Measurements from ENCODE around the gene CHPF. TPM values are rescaled to one million over a fixed set of nuclear protein-coding genes. Genes with fewer than 3 reads are reported as not detected.

The CHPF gene
- total and polyA plus RNA-seq, 2 donors (not counting 3 experiments of a cell fraction or from before 2014, with no cell fraction given) = 0.24 to 0.32 TPM

- BruUV-seq (replicated peaks) = no TSS peak
Observed at GRCh38 chr2:219507581-219508443, 35.8 kb downstream of the CHPF start.

More at GRCh38 chr2:219507581-219508443, 35.8 kb downstream of the CHPF start:
- no peak for FAIRE-seq
- POLR2A ChIA-PET = interaction anchor here (1.8 kb wide), 1 partner anchor 9 kb away, joined by 9 read pairs; the partner anchor contains the start of gene GMPPA
- H3K9me3 ChIP-seq (replicated peaks; ENCODE audit: control insufficient read depth, insufficient read depth, low read length) = no peaks in the 10 kb centered on the region
- dilution Hi-C loops (cut with MboI; ENCODE audit: extremely low pct_ligation_motif_present, low sequenced_read_pairs) (no loop called here), intact Hi-C loops (cut with micrococcal nuclease) (loop anchor here (2.0 kb wide), 1 partner anchor 13 kb away; no protein-coding TSS in a partner anchor)
- H3K36me3 ChIP-seq (ENCODE audit: control insufficient read depth in 2 of 2, extremely low read depth in 1 of 2, insufficient read depth in 2 of 2, low read length in 2 of 2) = peaks cover 0 to 26% of the 10 kb centered on the region in 2 experiments
- no peaks in the 10 kb centered on the region for H3K4me1 ChIP-seq (ENCODE audit: control insufficient read depth, extremely low read depth, insufficient read depth, low read length)
- no peak for TF ChIP-seq EZH2 (IDR thresholded peaks at IDR 0.05; ENCODE audit: borderline replicate concordance, low read depth, low read length, severe bottlenecking)
- no peak for TF ChIP-seq POLR2AphosphoS5 (IDR thresholded peaks at IDR 0.05; ENCODE audit: insufficient read depth, low read depth, low read length)
- TF ChIP-seq JUN (IDR thresholded peaks at IDR 0.05; ENCODE audit: borderline replicate concordance, insufficient read depth, insufficient read length, low read depth) = no peak
- TF ChIP-seq CTCF (IDR thresholded peaks at IDR 0.05; ENCODE audit: extremely low read depth in 1 of 2, insufficient read depth in 1 of 2, low read depth in 1 of 2, low read length in 2 of 2) = no peak
- TF ChIP-seq POLR2A (IDR thresholded peaks at IDR 0.05; ENCODE audit: low read depth, low read length) = no peak
- H2AFZ ChIP-seq (ENCODE audit: low read depth, low read length) = no peak overlapping the region
- H3K4me2 ChIP-seq (ENCODE audit: insufficient read depth, low read length) = no peak overlapping the region
- H3K9ac ChIP-seq (replicated peaks; ENCODE audit: extremely low read depth, insufficient read depth, low read length) = no peak overlapping the region
- no peaks in the 10 kb centered on the region for H4K20me1 ChIP-seq (replicated peaks; ENCODE audit: control insufficient read depth, extremely low read depth, insufficient read depth, low read length)
- H3K4me3 ChIP-seq (replicated peaks in 1 of 3; ENCODE audit: insufficient read depth in 1 of 3, low read depth in 1 of 3, low read length in 3 of 3) = no peak overlapping the region
- peaks cover 23 to 24% of the 10 kb centered on the region in 2 experiments for H3K27me3 ChIP-seq (ENCODE audit: control insufficient read depth in 2 of 2, insufficient read depth in 2 of 2, low read length in 2 of 2)
- CTCF ChIA-PET = interaction anchor here (0.9 to 5.0 kb wide), 6 partner anchors 10 to 105 kb away, joined by 3 to 151 read pairs (median 35); partner anchors contain the start of genes CHPF, GMPPA and TMEM198
- no peak overlapping the region for H3K27ac ChIP-seq (ENCODE audit: insufficient read depth, low read depth, low read length)
- no peak for DNase-seq (ENCODE audit: low read depth, low spot score)
- H3K9me1 ChIP-seq (replicated peaks; ENCODE audit: control insufficient read depth, extremely low read depth, insufficient read depth, low read length) = no peaks in the 10 kb centered on the region
- H3K79me2 ChIP-seq (ENCODE audit: control insufficient read depth, insufficient read depth, low read length) = no peaks in the 10 kb centered on the region
